Skeletal muscle tissue (tissue), 4 donors: Measurements from ENCODE around the gene LBR. TPM values are rescaled to one million over a fixed set of nuclear protein-coding genes. Genes with fewer than 3 reads are reported as not detected.

Source experiments
- H3K27ac ChIP-seq: one replicate; pipeline ENCODE4 v1.7.0; 2013; ENCODE audit warnings: mild to moderate bottlenecking, low read depth, low read length, inconsistent platforms
- H3K27me3 ChIP-seq, 3 donors: one replicate each; pipeline ENCODE4 v1.7.0; 2013; ENCODE audit warnings: low read length in 3 of 3; ENCODE audit not compliant: control insufficient read depth in 3 of 3, insufficient read depth in 3 of 3
- H3K36me3 ChIP-seq, 3 donors: one replicate each; pipeline ENCODE4 v1.7.0; 2013; ENCODE audit warnings: low read length in 3 of 3; ENCODE audit not compliant: control insufficient read depth in 3 of 3, insufficient read depth in 3 of 3
- H3K4me1 ChIP-seq, 3 donors: one replicate each; pipeline ENCODE4 v1.7.0; 2013; ENCODE audit warnings: low read length in 3 of 3, mild to moderate bottlenecking in 3 of 3; ENCODE audit not compliant: control insufficient read depth in 3 of 3, insufficient read depth in 3 of 3
- H3K4me3 ChIP-seq, 3 donors: one replicate each; pipeline ENCODE4 v1.7.0; 2013; ENCODE audit warnings: low read length in 3 of 3
- H3K9ac ChIP-seq, 3 donors: one replicate each; pipeline ENCODE4 v1.7.0; 2013; ENCODE audit warnings: low read length in 3 of 3, mild to moderate bottlenecking in 3 of 3, moderate library complexity in 2 of 3, low read depth in 1 of 3
- H3K9me3 ChIP-seq, 3 donors: one replicate each; pipeline ENCODE4 v1.7.0; 2013; ENCODE audit warnings: low read length in 3 of 3; ENCODE audit not compliant: control insufficient read depth in 3 of 3
- total RNA-seq: library from RNA; depleted of rRNA; stranded (reverse); fragments of >200 nt; gene quantifications from one replicate; pipeline ENCODE4 v1.2.3, GENCODE V29; 2014
- donor health status: Osteomylitis.

LBR gene
- total RNA-seq, 1 donor from 2014 or later: 39.7 TPM

GRCh38 chr1:225434046-225434445 lies 6.2 kb upstream of the LBR start:
- Histone ChIP-seq H3K27me3 (no peaks in the 10 kb centered on the region), H3K9me3 (no peaks in the 10 kb centered on the region), H3K9ac (no peak overlapping the region), H3K36me3 (no peaks in the 10 kb centered on the region), H3K4me1 (no peaks in the 10 kb centered on the region), H3K27ac (no peak overlapping the region), H3K4me3 (no peak overlapping the region)

DNA sequence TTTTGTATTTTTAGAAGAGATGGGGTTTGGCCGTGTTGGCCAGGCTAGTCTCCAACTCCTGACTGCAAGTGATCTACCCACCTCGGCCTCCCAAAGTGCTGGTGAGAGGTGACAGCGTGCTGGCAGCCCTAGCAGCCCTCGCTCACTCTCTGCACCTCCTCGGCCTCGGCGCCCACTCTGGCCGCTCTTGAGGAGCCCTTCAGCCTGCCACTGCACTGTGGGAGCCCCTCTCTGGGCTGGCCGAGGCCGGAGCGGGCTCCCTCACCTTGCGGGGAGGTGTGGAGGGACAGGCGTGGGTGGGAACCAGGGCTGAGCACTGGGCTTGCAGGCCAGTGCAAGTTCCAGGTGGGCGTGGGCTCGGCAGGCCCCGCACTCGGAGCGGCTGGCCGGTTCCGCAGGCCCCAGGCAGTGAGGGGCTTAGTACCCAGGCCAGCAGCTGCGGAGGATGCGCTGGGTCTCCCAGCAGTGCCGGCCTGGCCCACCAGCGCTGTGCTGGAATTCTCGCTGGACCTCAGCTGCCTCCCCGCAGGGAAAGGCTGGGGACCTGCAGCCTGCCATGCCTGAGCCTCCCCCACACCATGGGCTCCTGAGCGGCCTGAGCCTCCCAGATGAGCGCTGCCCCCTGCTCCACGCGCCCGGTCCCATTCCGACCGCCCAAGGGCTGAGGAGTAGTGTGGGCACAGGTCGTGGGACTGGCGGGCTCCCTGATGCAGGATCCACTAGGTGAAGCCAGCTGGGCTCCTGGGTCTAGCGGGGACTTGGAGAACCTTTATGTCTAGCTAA lies 3.4 kb upstream of the LBR start:
- Histone ChIP-seq H3K9me3 (no peaks in the 10 kb centered on the region), H3K27me3 (no peaks in the 10 kb centered on the region), H3K9ac (no peak overlapping the region), H3K36me3 (no peaks in the 10 kb centered on the region), H3K27ac (no peak overlapping the region), H3K4me1 (peaks cover 8 to 14% (median 13%) of the 10 kb centered on the region in 3 donors), H3K4me3 (no peak overlapping the region)

DNA sequence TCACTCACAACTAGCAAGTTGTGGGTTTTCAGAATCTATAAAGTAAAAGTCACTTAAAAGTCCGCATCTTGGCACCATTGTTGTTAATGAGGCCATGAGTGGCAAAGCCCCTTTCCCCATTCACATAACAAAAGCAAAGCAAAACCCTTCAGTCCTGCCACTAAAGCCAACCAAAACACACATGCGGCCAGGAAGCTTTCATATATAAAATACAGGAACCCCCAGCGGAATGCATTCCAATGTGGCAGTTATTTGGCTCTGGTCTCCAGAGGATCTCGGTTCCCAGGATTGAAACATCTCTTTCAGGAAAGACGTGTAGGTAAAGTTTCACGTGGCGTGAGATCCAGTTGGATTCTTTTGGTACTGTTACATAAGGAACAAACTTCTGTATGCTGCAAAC lies 2.5 kb upstream of the LBR start:
- Histone ChIP-seq H3K27ac (no peak overlapping the region), H3K4me3 (no peak overlapping the region), H3K36me3 (no peaks in the 10 kb centered on the region), H3K27me3 (no peaks in the 10 kb centered on the region), H3K4me1 (peaks cover 13 to 21% (median 20%) of the 10 kb centered on the region in 3 donors), H3K9me3 (no peaks in the 10 kb centered on the region), H3K9ac (no peak overlapping the region)

DNA sequence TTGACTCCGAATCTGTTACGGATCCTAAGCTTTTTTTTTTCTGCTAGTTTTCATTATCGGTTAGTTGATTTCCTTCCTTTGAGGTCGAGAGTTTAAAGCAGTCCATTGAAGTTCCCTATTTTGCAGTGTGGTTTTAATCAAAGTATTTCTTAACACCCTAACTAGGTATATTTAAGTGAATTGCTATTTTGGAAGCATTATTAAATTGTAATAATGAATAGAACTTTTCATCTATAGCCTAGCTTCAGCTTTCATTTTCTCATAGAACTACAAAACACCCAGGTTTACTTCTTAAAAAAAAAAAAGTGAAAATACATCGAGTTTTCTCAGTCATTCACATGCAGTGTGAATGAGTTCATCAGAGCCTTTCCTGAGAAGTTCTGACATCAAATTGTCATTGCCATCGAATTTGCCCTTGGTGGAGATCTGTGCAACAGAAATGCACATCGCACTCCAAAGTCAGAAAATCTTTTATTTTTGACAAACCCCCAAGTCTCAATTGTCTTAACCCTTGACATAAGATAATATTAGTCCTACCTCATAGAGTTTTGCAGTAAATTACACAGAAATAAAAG lies 1.1 kb upstream of the LBR start:
- Histone ChIP-seq H3K27ac (peak overlapping the region; percentile 78), H3K4me3 (peak overlapping the region; percentile 83 to 94 (median 88)), H3K27me3 (no peaks in the 10 kb centered on the region), H3K9ac (peak overlapping the region; percentile 73 to 80 (median 76)), H3K9me3 (no peaks in the 10 kb centered on the region), H3K4me1 (peaks cover 13 to 29% (median 27%) of the 10 kb centered on the region in 3 donors), H3K36me3 (no peaks in the 10 kb centered on the region)

DNA sequence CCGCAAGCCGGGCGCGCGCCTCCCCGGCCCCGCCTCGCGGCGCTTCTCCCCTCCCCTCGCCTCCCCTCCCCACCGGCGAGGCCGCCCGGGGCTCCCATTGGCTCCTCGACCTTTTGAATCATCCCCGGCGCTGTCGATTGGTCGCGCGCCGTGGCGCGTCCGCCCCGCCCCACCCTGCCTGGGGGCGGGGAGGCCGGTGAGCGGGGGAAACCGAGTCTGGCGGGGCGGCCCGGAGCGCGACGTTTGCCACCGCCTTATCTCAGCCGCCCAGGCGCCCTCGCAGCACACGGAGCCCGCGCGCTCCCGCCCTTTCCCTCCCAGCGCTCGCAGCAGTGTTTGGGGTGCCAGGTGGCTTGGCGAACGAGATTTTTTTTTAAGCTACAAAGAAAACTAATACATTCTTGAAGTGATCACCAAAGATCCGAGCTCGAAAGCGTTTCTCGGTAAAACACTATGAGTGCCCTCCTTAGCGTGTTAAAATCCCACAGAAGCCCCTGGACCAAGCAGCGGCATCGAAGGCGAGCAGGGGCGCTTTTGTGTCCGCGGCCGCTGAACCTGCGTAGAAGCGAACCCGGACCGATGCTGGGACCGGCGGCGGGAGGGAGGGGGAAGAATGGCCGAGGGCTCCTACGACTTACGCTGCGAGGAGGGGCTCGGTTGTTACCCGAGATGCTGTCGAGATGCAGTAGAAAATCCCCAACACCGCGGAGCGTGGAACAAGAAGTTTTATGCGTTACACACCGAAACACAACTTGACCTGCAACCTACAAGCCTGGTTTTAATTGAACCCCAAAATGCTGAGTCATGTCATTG lies 436 bp upstream of the LBR start:
- H3K36me3 ChIP-seq: no peaks in the 10 kb centered on the region
- H3K27ac ChIP-seq: peak overlapping the region; percentile 78
- peak overlapping the region; percentile 73 to 80 (median 76) for H3K9ac ChIP-seq
- peak overlapping the region; percentile 83 to 94 (median 88) for H3K4me3 ChIP-seq
- peaks cover 15 to 29% (median 27%) of the 10 kb centered on the region in 3 donors for H3K4me1 ChIP-seq
- no peaks in the 10 kb centered on the region for H3K9me3 ChIP-seq
- H3K27me3 ChIP-seq: no peaks in the 10 kb centered on the region

DNA sequence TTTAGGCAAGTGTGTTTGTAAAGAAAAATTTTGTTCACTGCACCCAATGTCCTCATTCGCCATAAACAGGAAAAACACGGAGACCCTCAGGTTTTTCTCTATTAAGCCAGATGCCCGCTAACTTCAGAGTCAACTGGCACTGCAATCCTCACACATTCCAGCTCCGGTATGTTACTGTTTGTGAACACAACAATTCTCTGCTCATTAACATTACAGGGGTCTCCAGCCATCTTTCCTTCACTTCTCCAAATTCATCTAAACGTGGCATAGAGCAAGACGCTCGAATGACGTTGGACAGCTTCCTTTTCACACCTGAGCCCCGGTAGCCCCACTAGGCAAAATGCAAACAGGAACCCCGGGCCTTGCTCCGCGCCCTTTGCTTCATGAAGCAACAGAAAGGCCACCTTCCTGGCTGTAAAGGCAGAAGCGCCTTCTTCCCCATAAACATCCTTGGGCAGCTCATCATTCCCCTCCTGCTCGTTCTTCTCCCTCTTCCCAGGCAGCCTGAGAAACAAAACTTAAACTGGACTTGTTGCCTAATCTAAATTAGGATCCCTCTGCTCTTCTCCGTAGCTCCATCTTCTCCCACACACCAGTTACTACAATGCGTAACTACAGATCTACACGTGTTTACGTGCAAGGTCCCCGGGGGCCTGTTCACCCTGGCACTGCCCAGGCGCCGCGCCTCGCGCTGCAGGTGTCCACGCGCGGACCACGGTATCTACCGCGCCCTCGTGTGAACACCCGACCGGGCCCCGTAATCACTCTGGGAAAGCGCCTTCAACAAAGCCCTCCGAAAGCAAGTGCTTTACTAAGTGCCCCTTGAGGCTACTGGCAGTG lies 1.2 kb downstream of the LBR start:
- Histone ChIP-seq H3K9me3 (no peaks in the 10 kb centered on the region), H3K4me1 (peaks cover 15 to 29% (median 27%) of the 10 kb centered on the region in 3 donors), H3K4me3 (peak overlapping the region; percentile 88 to 94 (median 94)), H3K27me3 (no peaks in the 10 kb centered on the region), H3K9ac (peak overlapping the region; percentile 72 to 83 (median 80)), H3K36me3 (peaks cover 0 to 4% (median 0%) of the 10 kb centered on the region in 3 donors), H3K27ac (peak overlapping the region; percentile 78)

DNA sequence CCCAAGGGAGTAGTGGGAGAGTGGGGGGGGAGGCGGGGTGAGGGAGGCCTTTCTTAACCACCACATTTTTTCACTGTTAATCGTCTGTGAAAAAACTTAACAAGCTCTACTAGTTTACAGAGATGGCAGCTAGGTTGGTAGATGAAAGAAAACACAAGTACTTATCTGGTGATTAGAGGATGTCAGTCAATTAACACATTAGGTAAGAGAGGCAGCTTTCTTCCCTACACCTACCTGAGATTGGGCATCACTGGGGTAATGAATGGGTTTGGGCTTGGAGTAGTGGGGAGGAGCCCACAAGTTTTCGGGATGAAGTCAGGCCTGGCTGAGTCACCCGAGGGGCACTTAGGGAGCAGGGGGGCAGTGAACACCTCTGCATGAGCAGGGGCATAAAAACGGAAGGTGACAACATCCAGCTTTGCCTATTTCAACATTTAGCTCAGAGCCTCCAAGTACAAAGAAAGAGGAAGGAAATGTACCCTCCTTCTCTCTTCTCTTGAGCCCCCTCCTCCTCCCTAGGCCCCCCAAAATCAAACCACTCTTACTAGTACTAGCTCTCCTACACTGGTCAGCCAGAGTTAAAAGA lies 2.5 kb downstream of the LBR start:
- no peak overlapping the region for H3K4me3 ChIP-seq
- H3K9ac ChIP-seq: no peak overlapping the region
- H3K27ac ChIP-seq: no peak overlapping the region
- H3K4me1 ChIP-seq: peaks cover 15 to 29% (median 27%) of the 10 kb centered on the region in 3 donors
- H3K36me3 ChIP-seq: peaks cover 0 to 7% (median 0%) of the 10 kb centered on the region in 3 donors
- H3K27me3 ChIP-seq: no peaks in the 10 kb centered on the region
- H3K9me3 ChIP-seq: no peaks in the 10 kb centered on the region

DNA sequence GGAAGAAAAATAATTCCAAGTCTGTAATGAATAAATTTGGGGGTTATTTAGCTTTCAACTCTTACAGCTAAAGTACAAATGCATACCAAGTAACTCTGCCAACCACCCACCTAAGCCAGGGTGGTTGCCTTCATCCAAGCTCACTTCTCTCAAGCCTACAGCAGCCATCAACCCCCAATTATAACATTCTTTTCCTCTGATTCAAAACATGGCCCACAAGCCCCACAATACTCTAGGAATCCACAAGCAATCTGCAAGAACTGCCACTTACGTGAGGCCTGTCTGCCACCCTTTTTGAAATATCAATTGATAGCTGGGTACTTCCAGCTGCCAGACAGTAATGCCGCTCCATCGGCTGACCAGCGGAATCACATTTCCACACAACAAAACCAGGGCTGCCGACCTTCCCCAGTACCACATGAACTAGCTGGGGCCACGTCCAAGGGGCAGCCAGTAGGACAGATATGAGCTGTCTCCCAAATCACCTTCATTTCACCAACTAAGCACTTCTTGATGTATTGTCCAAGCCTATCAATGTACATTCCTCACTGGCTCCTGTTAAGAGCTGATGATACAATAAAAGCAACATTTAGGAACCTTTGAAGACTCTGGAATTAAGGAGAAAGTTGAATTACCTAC lies 3.2 kb downstream of the LBR start:
- Histone ChIP-seq H3K4me1 (peaks cover 15 to 29% (median 27%) of the 10 kb centered on the region in 3 donors), H3K27ac (no peak overlapping the region), H3K36me3 (peaks cover 0 to 7% (median 0%) of the 10 kb centered on the region in 3 donors), H3K27me3 (no peaks in the 10 kb centered on the region), H3K4me3 (no peak overlapping the region), H3K9me3 (no peaks in the 10 kb centered on the region), H3K9ac (no peak overlapping the region)

GRCh38 chr1:225423518-225423855 lies 4.4 kb downstream of the LBR start:
- Histone ChIP-seq H3K9ac (no peak overlapping the region), H3K4me1 (peaks cover 15 to 27% (median 24%) of the 10 kb centered on the region in 3 donors), H3K27ac (no peak overlapping the region), H3K36me3 (peaks cover 5 to 14% (median 6%) of the 10 kb centered on the region in 3 donors), H3K27me3 (no peaks in the 10 kb centered on the region), H3K4me3 (no peak overlapping the region), H3K9me3 (no peaks in the 10 kb centered on the region)
